HG03354 (cell line): ENCODE data around the gene ARFGAP1.
"Not testable (repeated sequence)": the region's sequence is repeated elsewhere in the genome, so short reads cannot be mapped to it uniquely, and the experiment has no call there.

Source experiments
- ATAC-seq: cut with Tn5 transposase; IDR thresholded peaks from one replicate; pipeline ENCODE4 v1.9.1; 2021; ENCODE audit warnings: mild to moderate bottlenecking; ENCODE audit not compliant: unreplicated experiment, poor library complexity, severe bottlenecking

ARFGAP1 gene

GRCh38 chr20:63239431-63239830 is 33.2 kb upstream of the ARFGAP1 start:
- no peak for ATAC-seq

GRCh38 chr20:63240004-63240403 is 32.6 kb upstream of the ARFGAP1 start:
- ATAC-seq: no peak

- ATAC-seq: no peak
Measured at GRCh38 chr20:63241272-63241671, 31.3 kb upstream of the ARFGAP1 start.

- ATAC-seq: no peak
Measured at GRCh38 chr20:63242736-63243135, 29.9 kb upstream of the ARFGAP1 start.

- no peak for ATAC-seq
Measured at GRCh38 chr20:63243604-63244247, 28.9 kb upstream of the ARFGAP1 start.

- ATAC-seq: no peak
Measured at GRCh38 chr20:63244468-63244867, 28.1 kb upstream of the ARFGAP1 start.

GRCh38 chr20:63246490-63247288 is 25.9 kb upstream of the ARFGAP1 start:
- no peak for ATAC-seq

- ATAC-seq: no peak
Measured at GRCh38 chr20:63247671-63248228, 24.9 kb upstream of the ARFGAP1 start.

- ATAC-seq: no peak
Measured at GRCh38 chr20:63248835-63249591, 23.6 kb upstream of the ARFGAP1 start.

- ATAC-seq: no peak
Measured at GRCh38 chr20:63249891-63250290, 22.7 kb upstream of the ARFGAP1 start.

- ATAC-seq: not testable (repeated sequence)
Measured at GRCh38 chr20:63251350-63251749, 21.3 kb upstream of the ARFGAP1 start.

GRCh38 chr20:63252284-63252711 is 20.3 kb upstream of the ARFGAP1 start:
- ATAC-seq: no peak

- ATAC-seq: no peak
Measured at GRCh38 chr20:63253065-63253437, 19.6 kb upstream of the ARFGAP1 start.

GRCh38 chr20:63253438-63254231 is 19.0 kb upstream of the ARFGAP1 start:
- ATAC-seq: no peak

GRCh38 chr20:63254232-63254605 is 18.4 kb upstream of the ARFGAP1 start, which contains the start of gene NKAIN4:
Gene NKAIN4, minus strand, starts transcription at chr20:63254463. Its CDS starts 13 bp downstream, at chr20:63254450.
- no peak for ATAC-seq

GRCh38 chr20:63254606-63255384 is 17.8 kb upstream of the ARFGAP1 start:
- no peak for ATAC-seq

- no peak for ATAC-seq
Measured at GRCh38 chr20:63255931-63256704, 16.5 kb upstream of the ARFGAP1 start.

- no peak for ATAC-seq
Measured at GRCh38 chr20:63256954-63257353, 15.7 kb upstream of the ARFGAP1 start.
